Natural killer cell treated with Interleukin-12 subunit alpha and Interleukin-12 subunit beta and Interleukin-15 and Interleukin-18, amount 100 ng/mL, for 72 hours (primary cell): ENCODE data around the gene SACM1L. TPM values are rescaled to one million over a fixed set of nuclear protein-coding genes. Genes with fewer than 3 reads are reported as not detected.
A peak's percentile ranks its signal among the peaks of the same experiment; 100 is the strongest.
"Not testable (repeated sequence)": the region's sequence is repeated elsewhere in the genome, so short reads cannot be mapped to it uniquely, and the experiment has no call there.

Source experiments
- ATAC-seq, 2 donors: fragments of 150-1000 bp; cut with Tn5 transposase in 1 of 2; sonication (Bioruptor Pico), chemical (Tn5 transposase) in 1 of 2; 2 replicates each; pipeline ENCODE4 v1.10.0; 2021
- DNase-seq: peaks from one replicate; pipeline ENCODE4 v3.0.0; 2022; ENCODE audit warnings: low spot score
- H3K27ac Mint-ChIP-seq, 2 donors: 1 replicate in 1 of 2; 2 replicates in 1 of 2; pipeline ENCODE4 v1.8.0; 2022; ENCODE audit warnings: mixed read lengths in 2 of 2, mild to moderate bottlenecking in 1 of 2, moderate library complexity in 1 of 2
- H3K27me3 Mint-ChIP-seq, 2 donors: 1 replicate in 1 of 2; 2 replicates in 1 of 2; pipeline ENCODE4 v1.8.0; 2022; ENCODE audit warnings: mixed read lengths in 2 of 2
- H3K36me3 Mint-ChIP-seq: one replicate; pipeline ENCODE4 v1.8.0; 2022; ENCODE audit warnings: mixed read lengths
- H3K4me1 Mint-ChIP-seq, 2 donors: 1 replicate in 1 of 2; 2 replicates in 1 of 2; pipeline ENCODE4 v1.8.0; 2022; ENCODE audit warnings: low read depth in 2 of 2, mixed read lengths in 2 of 2, mild to moderate bottlenecking in 1 of 2
- H3K4me3 Mint-ChIP-seq: one replicate; pipeline ENCODE4 v1.8.0; 2022; ENCODE audit warnings: mixed read lengths
- H3K9me3 Mint-ChIP-seq: 2 replicates; pipeline ENCODE4 v1.8.0; 2022; ENCODE audit warnings: mixed read lengths
- total RNA-seq, 2 donors: library from RNA; stranded (reverse); gene quantifications; one replicate each; pipeline ENCODE4 v1.2.3, GENCODE V29; 2022

Gene SACM1L
- total RNA-seq, 2 donors from 2014 or later: 73.4 to 75.8 TPM

DNA sequence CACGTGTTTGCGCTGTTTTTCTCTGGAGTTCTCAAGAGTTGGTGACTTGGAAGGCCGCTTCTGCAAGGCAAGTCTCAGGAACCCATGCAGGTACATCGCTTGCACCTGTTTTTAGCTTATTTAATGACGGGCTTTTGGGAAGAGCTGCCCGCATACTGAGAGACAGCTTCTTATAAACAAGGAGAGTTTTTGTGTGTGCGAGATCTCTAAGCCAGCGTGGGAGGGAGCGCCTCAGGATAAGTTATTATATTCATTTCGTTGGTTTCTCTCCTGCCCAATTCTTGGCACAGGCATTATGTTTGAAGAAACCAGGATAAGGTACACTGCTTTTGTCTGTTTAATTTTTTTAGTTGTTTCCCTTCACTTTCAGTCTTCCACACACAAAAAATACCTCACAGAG is 11.4 kb upstream of the SACM1L start:
- no peak for ATAC-seq
- peaks cover 12 to 14% of the 10 kb centered on the region in 2 donors for H3K4me1 Mint-ChIP-seq
- no peak overlapping the region for H3K4me3 Mint-ChIP-seq
- no peak for DNase-seq
- no peaks in the 10 kb centered on the region for H3K9me3 Mint-ChIP-seq
- H3K27me3 Mint-ChIP-seq: no peaks in the 10 kb centered on the region
- no peaks in the 10 kb centered on the region for H3K36me3 Mint-ChIP-seq
- H3K27ac Mint-ChIP-seq: peak overlapping the region; percentile 89 to 96

DNA sequence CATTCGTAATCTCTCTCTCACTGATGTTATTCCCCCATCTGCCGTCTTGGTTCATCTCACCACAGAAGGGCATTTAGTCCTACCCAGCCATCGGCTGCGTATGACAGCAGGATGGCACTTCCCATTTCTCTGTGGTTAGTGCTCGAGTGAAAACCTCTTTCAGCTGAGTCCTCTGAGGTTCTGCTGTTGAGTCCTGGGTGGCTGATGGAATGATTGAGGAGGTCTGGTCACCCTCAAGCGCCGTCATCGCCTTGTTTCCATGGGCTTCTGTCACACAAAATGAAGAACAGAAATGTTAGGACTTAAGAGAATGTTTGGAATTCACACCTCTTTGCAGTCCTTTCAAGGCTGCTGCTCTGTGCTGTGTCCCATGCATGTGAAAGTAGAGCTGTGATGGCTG is 9.4 kb upstream of the SACM1L start:
- no peaks in the 10 kb centered on the region for H3K9me3 Mint-ChIP-seq
- peaks cover 14 to 15% of the 10 kb centered on the region in 2 donors for H3K4me1 Mint-ChIP-seq
- ATAC-seq (no peak), DNase-seq (no peak)
- no peak overlapping the region for H3K4me3 Mint-ChIP-seq
- H3K27ac Mint-ChIP-seq: peak overlapping the region in 1 of 2 donors; percentile 71
- H3K27me3 Mint-ChIP-seq: no peaks in the 10 kb centered on the region
- H3K36me3 Mint-ChIP-seq: no peaks in the 10 kb centered on the region

DNA sequence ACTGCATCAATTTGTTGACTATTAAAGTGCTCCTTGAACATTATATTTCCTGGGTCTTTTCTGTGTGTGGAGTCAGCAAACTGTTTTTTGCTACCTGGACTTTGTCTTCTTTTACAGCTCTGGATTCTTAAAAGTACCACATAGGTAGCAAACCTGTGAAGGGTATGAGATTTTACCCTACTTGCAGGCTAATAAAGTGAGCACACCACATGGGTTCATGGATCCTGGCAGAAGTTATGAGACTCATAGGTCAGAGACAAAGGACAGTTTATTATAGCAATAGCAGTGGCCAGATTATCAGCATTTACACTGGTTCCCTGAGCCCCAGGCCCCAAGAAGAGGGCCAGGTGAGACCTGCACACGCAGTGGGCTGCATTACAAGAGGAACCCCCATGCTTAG is 8.0 kb upstream of the SACM1L start:
- ATAC-seq (no peak), DNase-seq (no peak)
- H3K4me1 Mint-ChIP-seq: peaks cover 14 to 15% of the 10 kb centered on the region in 2 donors
- H3K36me3 Mint-ChIP-seq: no peaks in the 10 kb centered on the region
- H3K27ac Mint-ChIP-seq: no peak overlapping the region
- no peak overlapping the region for H3K4me3 Mint-ChIP-seq
- H3K9me3 Mint-ChIP-seq: no peaks in the 10 kb centered on the region
- H3K27me3 Mint-ChIP-seq: no peaks in the 10 kb centered on the region

DNA sequence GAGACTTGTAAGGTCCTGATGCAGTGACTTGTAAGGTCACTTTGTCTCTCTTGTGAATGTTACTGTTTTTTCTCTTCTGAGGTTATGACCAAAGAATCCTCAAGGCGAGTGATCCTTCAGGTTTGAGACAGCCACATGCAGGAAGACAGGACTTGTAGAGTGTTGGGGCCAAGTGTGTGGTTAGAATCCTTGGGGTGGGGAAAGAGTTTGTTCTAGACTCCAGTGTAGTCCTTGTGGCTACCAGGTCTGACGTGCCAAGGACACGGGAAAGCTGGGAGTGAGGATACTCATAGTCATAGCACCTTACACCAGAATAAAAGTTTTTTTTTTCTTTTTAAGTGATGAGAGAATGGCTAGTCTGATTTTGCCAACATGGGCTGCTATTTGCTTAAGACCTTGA is 7.3 kb upstream of the SACM1L start:
- H3K27ac Mint-ChIP-seq: no peak overlapping the region
- H3K9me3 Mint-ChIP-seq: no peaks in the 10 kb centered on the region
- H3K36me3 Mint-ChIP-seq: no peaks in the 10 kb centered on the region
- no peak for ATAC-seq
- H3K4me1 Mint-ChIP-seq: peaks cover 8 to 9% of the 10 kb centered on the region in 2 donors
- H3K4me3 Mint-ChIP-seq: no peak overlapping the region
- no peak for DNase-seq
- H3K27me3 Mint-ChIP-seq: no peaks in the 10 kb centered on the region

DNA sequence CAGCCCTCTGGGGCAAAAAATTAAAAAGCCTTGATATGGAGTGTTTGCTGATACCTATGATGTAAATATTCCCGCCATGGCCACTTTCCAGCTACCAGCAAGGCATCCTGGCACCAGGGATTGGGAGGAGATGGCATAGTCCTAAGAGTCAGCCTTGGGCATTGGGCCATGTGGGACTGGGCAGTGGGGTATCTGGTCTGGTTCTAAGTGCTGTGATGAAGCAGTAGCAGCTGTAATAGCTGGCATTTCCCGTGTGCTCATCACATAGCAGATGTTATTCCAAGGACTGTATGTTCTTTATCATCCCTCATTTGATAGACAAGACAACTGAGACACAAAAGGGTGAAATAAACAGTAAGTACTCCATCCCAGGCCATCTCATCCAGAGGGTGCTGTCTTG is 6.9 kb upstream of the SACM1L start:
- no peak overlapping the region for H3K4me3 Mint-ChIP-seq
- H3K27me3 Mint-ChIP-seq: no peaks in the 10 kb centered on the region
- ATAC-seq: no peak
- DNase-seq: no peak
- H3K27ac Mint-ChIP-seq: no peak overlapping the region
- no peaks in the 10 kb centered on the region for H3K36me3 Mint-ChIP-seq
- H3K9me3 Mint-ChIP-seq: no peaks in the 10 kb centered on the region
- peaks cover 3 to 5% of the 10 kb centered on the region in 2 donors for H3K4me1 Mint-ChIP-seq

DNA sequence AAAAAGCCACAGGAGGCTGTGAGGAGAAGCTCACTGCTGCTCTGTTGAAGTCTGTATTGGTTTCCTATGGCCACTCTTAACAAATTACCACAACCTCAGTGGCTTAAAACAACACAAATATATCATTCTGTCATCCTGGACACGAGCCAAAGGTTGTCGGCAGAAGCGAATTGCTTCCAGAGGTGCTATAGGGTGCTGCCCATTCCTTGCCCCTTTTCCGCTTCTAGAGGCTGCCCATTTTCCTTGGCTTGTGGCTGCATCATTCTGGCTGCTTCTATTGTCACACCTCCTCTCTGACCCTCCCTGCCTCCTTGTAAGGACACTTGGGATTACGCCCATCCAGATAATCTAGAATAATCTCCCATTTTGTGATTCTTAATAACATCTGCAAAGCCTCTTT is 6.4 kb upstream of the SACM1L start:
- H3K4me1 Mint-ChIP-seq: peaks cover 0 to 3% of the 10 kb centered on the region in 2 donors
- ATAC-seq: no peak
- no peak overlapping the region for H3K4me3 Mint-ChIP-seq

DNA sequence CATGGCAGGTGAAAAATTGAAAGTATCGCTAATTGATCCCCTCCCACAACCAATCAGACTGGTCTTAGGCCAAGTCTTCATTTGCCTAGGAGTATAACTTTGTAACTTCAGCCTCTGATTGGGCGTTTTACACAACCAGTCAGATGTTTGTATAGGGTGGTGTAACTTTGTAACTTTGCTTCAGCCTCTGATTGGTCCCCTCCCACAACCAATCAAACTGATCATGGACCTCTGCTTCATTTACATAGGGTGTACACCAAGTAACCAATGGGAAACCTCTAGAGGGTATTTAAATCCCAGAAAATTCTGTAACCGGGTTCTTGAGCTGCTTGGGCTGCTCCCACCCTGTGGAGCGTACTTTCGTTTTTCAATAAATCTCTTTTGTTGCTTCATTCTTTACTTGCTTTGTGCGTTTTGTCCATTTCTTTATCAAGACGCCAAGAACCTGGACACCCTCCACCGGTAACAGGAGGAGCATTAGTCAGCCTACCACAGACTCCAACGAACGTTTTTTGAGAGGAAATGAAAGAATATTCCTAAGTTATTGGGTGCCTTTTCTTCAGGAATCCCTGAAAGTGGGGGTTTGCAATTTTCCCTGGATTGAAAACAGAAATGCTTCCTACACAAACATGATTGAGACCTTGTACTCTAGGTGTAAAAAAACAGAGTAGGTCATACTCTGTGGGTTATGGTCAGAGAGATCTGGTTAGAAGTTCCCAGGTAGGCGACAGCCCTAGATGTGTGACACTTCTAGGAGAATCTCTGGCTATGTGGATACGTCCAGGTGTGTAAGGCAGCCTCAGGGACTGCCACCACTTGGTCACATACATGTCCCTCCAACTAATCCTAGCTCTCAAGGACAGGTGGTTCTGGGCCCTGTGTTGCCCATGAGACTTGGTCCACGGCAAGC is 5.5 kb upstream of the SACM1L start:
- ATAC-seq (no peak), DNase-seq (no peak)
- peak overlapping the region in 1 of 2 donors; percentile 13 for H3K27ac Mint-ChIP-seq
- peaks cover 4 to 7% of the 10 kb centered on the region in 2 donors for H3K4me1 Mint-ChIP-seq
- H3K36me3 Mint-ChIP-seq: no peaks in the 10 kb centered on the region
- H3K9me3 Mint-ChIP-seq: no peaks in the 10 kb centered on the region
- H3K27me3 Mint-ChIP-seq: no peaks in the 10 kb centered on the region
- no peak overlapping the region for H3K4me3 Mint-ChIP-seq

More for the DNA sequence above, 6.4 kb upstream of the SACM1L start:
- Mint-ChIP-seq H3K27ac (no peak overlapping the region), H3K27me3 (no peaks in the 10 kb centered on the region), H3K36me3 (no peaks in the 10 kb centered on the region), H3K9me3 (no peaks in the 10 kb centered on the region)
- DNase-seq: no peak

DNA sequence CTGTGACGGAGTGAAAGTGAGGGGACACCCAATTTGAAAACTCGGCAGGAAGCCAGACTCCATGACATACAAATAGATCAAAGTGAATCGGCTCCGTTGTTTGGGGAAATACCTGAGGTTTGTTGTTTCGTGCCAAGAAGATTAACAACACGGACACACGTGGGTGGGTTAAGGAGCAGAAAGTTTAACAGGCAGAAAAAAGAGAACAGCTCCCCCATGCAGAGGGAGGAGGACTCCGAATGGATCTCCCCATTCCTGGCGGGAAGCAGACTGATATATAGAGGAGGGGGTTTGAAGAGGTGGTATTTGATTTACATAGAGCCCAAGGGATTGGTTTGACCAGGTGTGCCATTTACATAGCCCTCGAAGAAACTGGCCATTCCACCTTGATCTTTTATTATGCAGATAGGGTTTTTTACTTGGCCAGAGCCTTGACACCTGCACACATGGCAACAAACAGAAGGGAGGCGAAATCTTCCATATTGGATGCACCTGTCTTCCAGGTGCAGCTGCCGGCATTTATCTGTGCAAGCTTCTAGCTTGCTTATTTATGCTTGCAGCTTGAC is 4.8 kb upstream of the SACM1L start:
- Mint-ChIP-seq H3K4me1 (peaks cover 10 to 13% of the 10 kb centered on the region in 2 donors), H3K27me3 (no peaks in the 10 kb centered on the region), H3K27ac (peak overlapping the region in 1 of 2 donors; percentile 13), H3K36me3 (peaks cover 6% of the 10 kb centered on the region), H3K4me3 (no peak overlapping the region), H3K9me3 (no peaks in the 10 kb centered on the region)
- ATAC-seq: no peak
- no peak for DNase-seq

DNA sequence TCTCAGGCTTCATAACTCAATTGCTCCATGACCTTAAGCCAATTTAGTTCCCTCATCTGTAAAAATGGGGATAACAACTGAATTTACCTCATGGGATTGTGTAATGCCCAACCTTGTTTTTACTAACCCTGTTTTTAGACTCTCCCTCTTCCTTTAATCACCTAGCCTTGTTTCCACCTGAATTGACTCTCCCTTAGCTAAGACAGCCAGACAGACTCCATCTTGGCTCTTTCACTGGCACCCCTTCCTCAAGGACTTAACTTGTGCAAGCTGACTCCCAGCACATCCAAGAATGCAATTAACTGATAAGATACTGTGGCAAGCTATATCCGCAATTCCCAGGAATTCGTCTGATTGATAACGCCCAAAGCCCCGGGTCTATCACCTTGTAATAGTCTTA is 3.5 kb upstream of the SACM1L start:
- ATAC-seq, H3K27me3 Mint-ChIP-seq, H3K36me3 Mint-ChIP-seq, DNase-seq, H3K4me3 Mint-ChIP-seq, H3K9me3 Mint-ChIP-seq, H3K27ac Mint-ChIP-seq: not testable (repeated sequence)
- H3K4me1 Mint-ChIP-seq: peaks cover 18 to 19% of the 10 kb centered on the region in 2 donors

DNA sequence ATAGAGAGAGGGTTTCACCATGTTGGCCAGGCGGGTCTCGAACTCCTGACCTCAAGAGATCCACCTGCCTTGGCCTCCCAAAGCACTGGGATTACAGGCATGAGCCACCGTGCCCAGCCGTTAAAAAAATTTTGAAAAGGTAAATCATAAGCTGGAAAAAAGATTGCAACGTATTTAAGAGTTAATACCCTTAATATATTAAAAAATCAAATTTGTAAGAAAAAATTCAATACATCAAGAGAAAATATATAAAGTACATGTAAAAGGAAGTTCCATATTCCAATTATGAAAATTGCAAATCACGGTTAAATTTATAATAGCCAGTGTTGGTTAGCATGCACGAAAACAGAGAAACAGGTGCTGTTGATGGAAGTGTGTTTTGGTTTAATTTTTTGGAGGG is 2.3 kb upstream of the SACM1L start:
- DNase-seq (no peak), ATAC-seq (no peak)
- Mint-ChIP-seq H3K4me3 (no peak overlapping the region), H3K27me3 (no peaks in the 10 kb centered on the region), H3K27ac (no peak overlapping the region), H3K4me1 (peaks cover 28 to 30% of the 10 kb centered on the region in 2 donors), H3K36me3 (peaks cover 16% of the 10 kb centered on the region), H3K9me3 (no peaks in the 10 kb centered on the region)

DNA sequence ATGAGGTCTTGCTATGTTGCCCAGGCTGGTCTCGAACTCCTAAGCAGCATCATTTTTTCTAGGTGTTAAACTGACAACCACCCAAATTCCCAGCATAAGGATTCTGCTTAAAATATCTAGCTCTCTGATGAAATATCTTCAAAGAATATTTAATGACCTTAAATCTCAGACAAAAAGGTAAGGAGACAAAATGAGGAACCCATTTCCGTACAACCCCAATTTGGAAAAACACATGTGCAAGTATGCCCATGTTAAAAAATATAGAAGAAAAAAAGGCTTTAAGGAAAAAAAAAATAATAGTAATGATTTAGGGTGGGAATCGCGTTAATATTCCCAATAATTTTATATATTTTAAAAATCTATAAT is 1.4 kb upstream of the SACM1L start:
- H3K4me3 Mint-ChIP-seq: peak overlapping the region; percentile 93
- peaks cover 26% of the 10 kb centered on the region for H3K36me3 Mint-ChIP-seq
- H3K4me1 Mint-ChIP-seq: peaks cover 35 to 40% of the 10 kb centered on the region in 2 donors
- no peak for DNase-seq
- no peak for ATAC-seq
- no peaks in the 10 kb centered on the region for H3K27me3 Mint-ChIP-seq
- no peaks in the 10 kb centered on the region for H3K9me3 Mint-ChIP-seq
- H3K27ac Mint-ChIP-seq: peak overlapping the region; percentile 98 to 99

DNA sequence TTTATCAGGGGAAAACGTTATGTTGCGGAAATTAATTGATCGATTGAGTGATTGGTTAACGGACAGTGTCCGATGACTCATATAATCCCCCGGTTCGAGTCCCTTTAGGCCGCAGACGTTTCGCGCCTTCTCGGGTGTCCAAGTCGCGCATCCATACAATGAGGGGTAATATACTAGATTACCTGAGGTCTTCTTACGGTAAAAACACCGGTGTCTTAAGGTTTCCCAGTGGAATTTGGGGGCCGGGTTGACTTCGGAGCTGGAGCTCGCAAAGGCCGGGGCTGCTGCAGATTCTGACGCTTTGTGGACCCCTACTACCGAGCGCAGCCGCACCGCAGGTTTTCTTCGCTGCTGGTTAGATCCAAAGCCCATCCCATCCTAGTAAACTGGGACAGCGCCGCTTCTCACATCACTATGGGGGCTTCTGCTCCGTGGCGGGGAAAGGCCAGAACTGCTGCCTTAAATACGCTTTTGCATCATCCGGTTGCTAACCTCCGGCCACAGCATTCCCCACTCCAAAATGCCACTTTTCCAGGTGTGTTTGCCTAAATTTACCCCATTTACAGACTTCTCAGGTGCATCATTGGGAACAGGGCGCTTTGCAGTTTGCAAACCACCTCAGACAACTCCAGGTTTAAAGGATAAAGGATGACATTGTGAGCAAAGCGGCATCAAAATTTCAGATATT is 858 bp upstream of the SACM1L start:
- no peak for DNase-seq
- no peaks in the 10 kb centered on the region for H3K27me3 Mint-ChIP-seq
- peak overlapping the region; percentile 98 to 99 for H3K27ac Mint-ChIP-seq
- no peaks in the 10 kb centered on the region for H3K9me3 Mint-ChIP-seq
- ATAC-seq: no peak
- peaks cover 39 to 45% of the 10 kb centered on the region in 2 donors for H3K4me1 Mint-ChIP-seq
- peak overlapping the region; percentile 93 for H3K4me3 Mint-ChIP-seq
- H3K36me3 Mint-ChIP-seq: peaks cover 27% of the 10 kb centered on the region

DNA sequence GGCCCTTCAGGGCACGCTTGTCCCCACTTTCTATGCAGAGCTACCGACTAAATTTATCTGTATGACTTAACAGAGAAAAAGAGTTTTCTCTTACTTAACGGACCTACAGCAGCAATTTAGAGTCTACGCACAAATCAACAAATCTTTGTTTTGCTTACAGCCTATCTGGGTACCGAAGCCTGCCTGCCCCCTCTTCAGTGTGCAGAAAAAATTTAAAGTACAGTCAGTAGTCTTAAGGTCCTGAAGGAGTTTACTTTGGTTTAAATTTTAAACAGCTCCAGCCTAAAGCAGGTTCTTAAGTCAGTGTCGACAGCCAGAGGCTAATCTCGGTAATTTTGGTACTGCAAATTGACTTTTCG is 570 bp downstream of the SACM1L start:
- H3K4me3 Mint-ChIP-seq: peak overlapping the region; percentile 93
- peaks cover 37% of the 10 kb centered on the region for H3K36me3 Mint-ChIP-seq
- H3K27me3 Mint-ChIP-seq: no peaks in the 10 kb centered on the region
- ATAC-seq (no peak), DNase-seq (no peak)
- H3K27ac Mint-ChIP-seq: peak overlapping the region; percentile 98 to 99
- H3K9me3 Mint-ChIP-seq: no peaks in the 10 kb centered on the region
- peaks cover 50 to 59% of the 10 kb centered on the region in 2 donors for H3K4me1 Mint-ChIP-seq
